Mesodermal cell (in vitro differentiated cells): ENCODE results near the gene RRAS.

Experiments used
- H3K27ac ChIP-seq: 2 replicates; pipeline ENCODE4 v1.7.0; 2013; ENCODE audit warnings: mild to moderate bottlenecking, low read depth, low read length, moderate library complexity; ENCODE audit not compliant: severe bottlenecking
- H3K36me3 ChIP-seq: 2 replicates; pipeline ENCODE4 v1.7.1; 2013; ENCODE audit warnings: mild to moderate bottlenecking, low read length, moderate library complexity; ENCODE audit not compliant: control insufficient read depth, insufficient read depth
- H3K4me1 ChIP-seq: one replicate; pipeline ENCODE4 v1.7.1; 2013; ENCODE audit warnings: mild to moderate bottlenecking, low read length; ENCODE audit not compliant: insufficient read depth, control insufficient read depth, poor library complexity, severe bottlenecking
- H3K4me3 ChIP-seq: 2 replicates; pipeline ENCODE4 v1.7.0; 2013; ENCODE audit warnings: low read length, control low read depth, mild to moderate bottlenecking; ENCODE audit not compliant: insufficient read depth, poor library complexity, severe bottlenecking; ENCODE audit errors: extremely low read depth
- H3K9me3 ChIP-seq: 2 replicates; pipeline ENCODE4 v1.7.1; 2013; ENCODE audit warnings: mild to moderate bottlenecking, low read length, moderate library complexity; ENCODE audit not compliant: control insufficient read depth
- WGBS, 2 experiments: methylation state at CpG; one replicate each; pipeline ENCODE4 v1.1.5; 2013; ENCODE audit warnings: missing lambda C conversion rate in 2 of 2; ENCODE audit not compliant: insufficient coverage in 2 of 2; 5-methylcytosine and 5-hydroxymethylcytosine counted together

Gene RRAS

GRCh38 chr19:49660338-49660961, 20.5 kb upstream of the RRAS start:
- H3K36me3 ChIP-seq = peaks cover 72% of the 10 kb centered on the region
- H3K4me3 ChIP-seq = no peak overlapping the region
- peaks cover 7% of the 10 kb centered on the region for H3K9me3 ChIP-seq
- H3K4me1 ChIP-seq = peaks cover 5% of the 10 kb centered on the region
- WGBS, 2 experiments = 98 to 99% methylated on average over 10 of the region's 15 CpGs
- H3K27ac ChIP-seq = no peak overlapping the region

- Histone ChIP-seq H3K4me1 (peaks cover under 1% of the 10 kb centered on the region), H3K27ac (no peak overlapping the region), H3K36me3 (peaks cover 88% of the 10 kb centered on the region), H3K9me3 (peaks cover 7% of the 10 kb centered on the region), H3K4me3 (no peak overlapping the region)
- WGBS, 2 experiments = 96 to 97% methylated on average over 10 to 12 of the region's 12 CpGs
These were observed 18.9 kb upstream of the RRAS start for GRCh38 chr19:49658566-49659442.

- H3K36me3 ChIP-seq = peaks cover 94% of the 10 kb centered on the region
- no peak overlapping the region for H3K27ac ChIP-seq
- 97 to 98% methylated on average over 10 to 12 of the region's 15 CpGs for WGBS, 2 experiments
These were observed 18.2 kb upstream of the RRAS start for GRCh38 chr19:49658139-49658517.

GRCh38 chr19:49657493-49658138, 17.7 kb upstream of the RRAS start:
- H3K4me3 ChIP-seq = no peak overlapping the region

More at GRCh38 chr19:49658139-49658517, 18.2 kb upstream of the RRAS start:
- H3K4me3 ChIP-seq = no peak overlapping the region
- H3K4me1 ChIP-seq = no peaks in the 10 kb centered on the region
- peaks cover 7% of the 10 kb centered on the region for H3K9me3 ChIP-seq

GRCh38 chr19:49656456-49657109, 16.6 kb upstream of the RRAS start:
- H3K27ac ChIP-seq = no peak overlapping the region
- no peaks in the 10 kb centered on the region for H3K4me1 ChIP-seq
- peaks cover 7% of the 10 kb centered on the region for H3K9me3 ChIP-seq
- 84 to 87% methylated on average over 17 of the region's 17 CpGs for WGBS, 2 experiments
- peaks cover 87% of the 10 kb centered on the region for H3K36me3 ChIP-seq
- H3K4me3 ChIP-seq = no peak overlapping the region

More at GRCh38 chr19:49657493-49658138, 17.7 kb upstream of the RRAS start:
- Histone ChIP-seq H3K9me3 (peaks cover 7% of the 10 kb centered on the region), H3K4me1 (no peaks in the 10 kb centered on the region), H3K36me3 (peaks cover 93% of the 10 kb centered on the region), H3K27ac (no peak overlapping the region)
- 94 to 95% methylated on average over 15 to 19 of the region's 22 CpGs for WGBS, 2 experiments

- H3K36me3 ChIP-seq = peaks cover 86% of the 10 kb centered on the region
- H3K4me1 ChIP-seq = no peaks in the 10 kb centered on the region
- WGBS, 2 experiments = 92 to 93% methylated on average over 20 to 23 of the region's 23 CpGs
These were observed 15.9 kb upstream of the RRAS start for GRCh38 chr19:49655570-49656455.

GRCh38 chr19:49654581-49654980, 14.6 kb upstream of the RRAS start:
- H3K9me3 ChIP-seq = peaks cover 3% of the 10 kb centered on the region
- WGBS, 2 experiments = 95 to 100% methylated on average over 5 to 10 of the region's 10 CpGs
- H3K4me1 ChIP-seq = no peaks in the 10 kb centered on the region
- peaks cover 85% of the 10 kb centered on the region for H3K36me3 ChIP-seq
- H3K27ac ChIP-seq = no peak overlapping the region
- no peak overlapping the region for H3K4me3 ChIP-seq

More at GRCh38 chr19:49655570-49656455, 15.9 kb upstream of the RRAS start:
- no peak overlapping the region for H3K4me3 ChIP-seq
- H3K27ac ChIP-seq = no peak overlapping the region
- H3K9me3 ChIP-seq = peaks cover 7% of the 10 kb centered on the region

GRCh38 chr19:49653466-49653806, 13.5 kb upstream of the RRAS start:
- Histone ChIP-seq H3K36me3 (peaks cover 84% of the 10 kb centered on the region), H3K4me1 (no peaks in the 10 kb centered on the region), H3K27ac (no peak overlapping the region), H3K9me3 (no peaks in the 10 kb centered on the region), H3K4me3 (no peak overlapping the region)
- WGBS, 2 experiments = 98 to 99% methylated on average over 9 to 13 of the region's 13 CpGs

GRCh38 chr19:49652551-49653465, 12.9 kb upstream of the RRAS start:
- H3K27ac ChIP-seq = no peak overlapping the region
- H3K36me3 ChIP-seq = peaks cover 85% of the 10 kb centered on the region
- no peaks in the 10 kb centered on the region for H3K9me3 ChIP-seq
- H3K4me3 ChIP-seq = no peak overlapping the region
- WGBS, 2 experiments = 96 to 98% methylated on average over 43 to 56 of the region's 58 CpGs
- no peaks in the 10 kb centered on the region for H3K4me1 ChIP-seq
